Measurements from ENCODE around the gene GTF3C6.
A peak's percentile ranks its signal among the peaks of the same experiment; 100 is the strongest.

Gene GTF3C6

GRCh38 chr6:110958329-110959192 is at the start of gene GTF3C6:
Gene GTF3C6, plus strand, starts transcription at chr6:110958706. Its CDS starts 64 bp downstream, at chr6:110958770.
- Histone ChIP-seq H3K4me3 (ENCODE audit: low read length) (peak within 1 kb of the TSS; percentile 94), H3K27me3 (ENCODE audit: control insufficient read depth, insufficient read depth, low read length) (no peaks in the 10 kb centered on the region), H3K9ac (ENCODE audit: low read length) (peak within 1 kb of the TSS; percentile 99), H3K4me1 (ENCODE audit: control insufficient read depth, insufficient read depth, low read length) (peaks cover 11% of the 10 kb centered on the region), H3K9me3 (ENCODE audit: control insufficient read depth, low read length) (no peaks in the 10 kb centered on the region), H3K36me3 (ENCODE audit: control insufficient read depth, insufficient read depth, low read length) (no peaks in the 10 kb centered on the region)

DNA sequence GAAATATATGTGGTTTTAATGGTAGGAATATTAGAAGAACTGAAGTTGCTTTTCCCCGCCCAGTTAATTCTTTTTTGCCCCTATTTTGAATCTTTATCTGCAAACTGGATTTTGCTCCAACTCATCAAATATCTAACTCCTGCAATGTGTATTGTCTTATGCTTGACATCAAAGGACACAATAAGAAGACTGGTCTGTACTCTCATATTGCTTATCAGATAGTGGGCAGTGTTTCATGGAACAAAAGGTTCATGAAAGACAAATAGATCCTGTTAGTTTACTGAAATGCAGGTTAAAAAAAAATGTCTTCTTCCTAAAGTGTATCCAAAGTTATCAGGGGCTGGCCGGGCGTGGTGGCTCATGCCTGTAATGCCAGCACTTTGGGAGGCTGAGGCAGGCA is 27.7 kb upstream of the GTF3C6 start:
- Histone ChIP-seq H3K27me3 (ENCODE audit: control insufficient read depth, insufficient read depth, low read length) (peaks cover 2% of the 10 kb centered on the region), H3K9me3 (ENCODE audit: control insufficient read depth, low read length) (no peaks in the 10 kb centered on the region), H3K4me3 (ENCODE audit: low read length) (no peak overlapping the region), H3K36me3 (ENCODE audit: control insufficient read depth, insufficient read depth, low read length) (no peaks in the 10 kb centered on the region), H3K9ac (ENCODE audit: low read length) (no peak overlapping the region), H3K4me1 (ENCODE audit: control insufficient read depth, insufficient read depth, low read length) (no peaks in the 10 kb centered on the region)

- Histone ChIP-seq H3K4me1 (ENCODE audit: control insufficient read depth, insufficient read depth, low read length) (no peaks in the 10 kb centered on the region), H3K36me3 (ENCODE audit: control insufficient read depth, insufficient read depth, low read length) (no peaks in the 10 kb centered on the region), H3K4me3 (ENCODE audit: low read length) (no peak overlapping the region), H3K9ac (ENCODE audit: low read length) (no peak overlapping the region), H3K27me3 (ENCODE audit: control insufficient read depth, insufficient read depth, low read length) (no peaks in the 10 kb centered on the region), H3K9me3 (ENCODE audit: control insufficient read depth, low read length) (no peaks in the 10 kb centered on the region)
Observed at GRCh38 chr6:110933912-110934311, 24.6 kb upstream of the GTF3C6 start.

GRCh38 chr6:110934381-110934898 is 24.1 kb upstream of the GTF3C6 start:
- no peak overlapping the region for H3K9ac ChIP-seq (ENCODE audit: low read length)
- no peaks in the 10 kb centered on the region for H3K27me3 ChIP-seq (ENCODE audit: control insufficient read depth, insufficient read depth, low read length)
- H3K9me3 ChIP-seq (ENCODE audit: control insufficient read depth, low read length): no peaks in the 10 kb centered on the region
- H3K4me3 ChIP-seq (ENCODE audit: low read length): no peak overlapping the region
- H3K4me1 ChIP-seq (ENCODE audit: control insufficient read depth, insufficient read depth, low read length): no peaks in the 10 kb centered on the region
- no peaks in the 10 kb centered on the region for H3K36me3 ChIP-seq (ENCODE audit: control insufficient read depth, insufficient read depth, low read length)

GRCh38 chr6:110935171-110935570 is 23.3 kb upstream of the GTF3C6 start:
- Histone ChIP-seq H3K9me3 (ENCODE audit: control insufficient read depth, low read length) (no peaks in the 10 kb centered on the region), H3K4me3 (ENCODE audit: low read length) (no peak overlapping the region), H3K27me3 (ENCODE audit: control insufficient read depth, insufficient read depth, low read length) (no peaks in the 10 kb centered on the region), H3K9ac (ENCODE audit: low read length) (no peak overlapping the region), H3K36me3 (ENCODE audit: control insufficient read depth, insufficient read depth, low read length) (no peaks in the 10 kb centered on the region), H3K4me1 (ENCODE audit: control insufficient read depth, insufficient read depth, low read length) (no peaks in the 10 kb centered on the region)

DNA sequence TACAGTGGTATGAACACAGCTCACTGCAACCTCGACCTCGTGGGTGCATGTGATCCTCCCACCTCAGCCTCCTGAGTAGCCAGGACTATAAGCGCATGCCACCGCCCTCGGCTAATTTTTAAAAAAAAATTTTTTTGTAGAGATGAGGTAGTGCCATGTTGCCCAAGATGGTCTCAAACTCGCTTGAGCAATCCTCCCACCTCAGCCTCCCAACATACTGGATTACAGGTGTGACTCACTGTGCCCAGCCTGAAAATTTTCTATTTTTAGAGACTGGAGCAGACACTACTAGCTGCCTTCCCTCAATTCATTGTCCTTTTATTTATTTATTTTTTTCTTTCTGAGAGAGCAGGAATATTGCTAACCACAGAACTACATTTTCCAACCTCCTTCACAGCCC is 20.3 kb upstream of the GTF3C6 start:
- H3K36me3 ChIP-seq (ENCODE audit: control insufficient read depth, insufficient read depth, low read length): no peaks in the 10 kb centered on the region
- H3K9me3 ChIP-seq (ENCODE audit: control insufficient read depth, low read length): no peaks in the 10 kb centered on the region
- H3K9ac ChIP-seq (ENCODE audit: low read length): no peak overlapping the region
- no peak overlapping the region for H3K4me3 ChIP-seq (ENCODE audit: low read length)
- no peaks in the 10 kb centered on the region for H3K4me1 ChIP-seq (ENCODE audit: control insufficient read depth, insufficient read depth, low read length)
- no peaks in the 10 kb centered on the region for H3K27me3 ChIP-seq (ENCODE audit: control insufficient read depth, insufficient read depth, low read length)

GRCh38 chr6:110939429-110940200 is 18.9 kb upstream of the GTF3C6 start:
- Histone ChIP-seq H3K4me3 (ENCODE audit: low read length) (no peak overlapping the region), H3K4me1 (ENCODE audit: control insufficient read depth, insufficient read depth, low read length) (no peaks in the 10 kb centered on the region), H3K36me3 (ENCODE audit: control insufficient read depth, insufficient read depth, low read length) (no peaks in the 10 kb centered on the region)

DNA sequence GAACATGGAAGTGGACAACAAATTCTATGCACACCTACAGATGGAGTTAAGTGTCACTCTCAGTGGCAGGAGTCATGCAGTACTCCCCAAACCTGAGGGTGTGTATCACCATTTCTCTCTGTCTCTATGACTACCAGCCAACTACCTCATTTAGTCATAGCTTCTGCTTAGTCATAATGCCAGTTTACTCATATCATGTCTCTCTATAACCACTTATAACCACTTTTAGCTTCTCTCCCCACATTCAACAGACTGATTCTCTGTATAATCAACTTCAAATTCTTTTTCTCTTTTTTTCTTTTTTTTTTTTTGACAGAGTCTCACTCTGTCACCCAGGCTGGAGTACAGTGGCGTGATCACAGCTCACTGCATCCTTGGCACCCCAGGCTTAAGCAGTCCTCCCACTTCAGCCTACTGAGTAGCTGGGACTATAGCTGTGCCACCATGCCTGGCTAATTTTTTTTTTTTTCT is 13.8 kb upstream of the GTF3C6 start:
- H3K9ac ChIP-seq (ENCODE audit: low read length): no peak overlapping the region
- no peaks in the 10 kb centered on the region for H3K27me3 ChIP-seq (ENCODE audit: control insufficient read depth, insufficient read depth, low read length)
- H3K36me3 ChIP-seq (ENCODE audit: control insufficient read depth, insufficient read depth, low read length): no peaks in the 10 kb centered on the region
- H3K4me3 ChIP-seq (ENCODE audit: low read length): no peak overlapping the region
- no peaks in the 10 kb centered on the region for H3K9me3 ChIP-seq (ENCODE audit: control insufficient read depth, low read length)
- H3K4me1 ChIP-seq (ENCODE audit: control insufficient read depth, insufficient read depth, low read length): peaks cover 4% of the 10 kb centered on the region

More at GRCh38 chr6:110939429-110940200, 18.9 kb upstream of the GTF3C6 start:
- H3K27me3 ChIP-seq (ENCODE audit: control insufficient read depth, insufficient read depth, low read length): no peaks in the 10 kb centered on the region
- H3K9ac ChIP-seq (ENCODE audit: low read length): no peak overlapping the region
- H3K9me3 ChIP-seq (ENCODE audit: control insufficient read depth, low read length): no peaks in the 10 kb centered on the region

DNA sequence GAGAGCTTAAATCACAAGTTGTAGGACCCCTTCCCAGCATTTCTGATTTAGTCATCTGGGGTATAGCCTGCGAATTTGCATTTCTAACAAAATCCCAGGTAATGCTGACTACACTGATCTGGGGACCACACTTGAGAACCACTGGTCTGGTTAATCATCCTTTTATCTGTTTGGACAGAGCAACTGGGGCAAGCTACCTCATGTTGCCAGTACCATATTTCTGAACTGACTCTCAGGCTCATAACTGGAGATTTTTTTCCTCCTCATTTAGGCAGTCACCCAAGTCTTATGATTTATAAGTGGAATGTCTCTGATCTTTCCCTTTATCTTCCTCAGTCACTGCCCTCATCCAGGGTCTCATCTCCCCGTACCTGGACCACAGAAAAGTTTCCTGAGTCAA is 12.0 kb upstream of the GTF3C6 start:
- Histone ChIP-seq H3K9me3 (ENCODE audit: control insufficient read depth, low read length) (no peaks in the 10 kb centered on the region), H3K4me1 (ENCODE audit: control insufficient read depth, insufficient read depth, low read length) (peaks cover 4% of the 10 kb centered on the region), H3K27me3 (ENCODE audit: control insufficient read depth, insufficient read depth, low read length) (no peaks in the 10 kb centered on the region), H3K9ac (ENCODE audit: low read length) (no peak overlapping the region), H3K36me3 (ENCODE audit: control insufficient read depth, insufficient read depth, low read length) (no peaks in the 10 kb centered on the region), H3K4me3 (ENCODE audit: low read length) (no peak overlapping the region)

DNA sequence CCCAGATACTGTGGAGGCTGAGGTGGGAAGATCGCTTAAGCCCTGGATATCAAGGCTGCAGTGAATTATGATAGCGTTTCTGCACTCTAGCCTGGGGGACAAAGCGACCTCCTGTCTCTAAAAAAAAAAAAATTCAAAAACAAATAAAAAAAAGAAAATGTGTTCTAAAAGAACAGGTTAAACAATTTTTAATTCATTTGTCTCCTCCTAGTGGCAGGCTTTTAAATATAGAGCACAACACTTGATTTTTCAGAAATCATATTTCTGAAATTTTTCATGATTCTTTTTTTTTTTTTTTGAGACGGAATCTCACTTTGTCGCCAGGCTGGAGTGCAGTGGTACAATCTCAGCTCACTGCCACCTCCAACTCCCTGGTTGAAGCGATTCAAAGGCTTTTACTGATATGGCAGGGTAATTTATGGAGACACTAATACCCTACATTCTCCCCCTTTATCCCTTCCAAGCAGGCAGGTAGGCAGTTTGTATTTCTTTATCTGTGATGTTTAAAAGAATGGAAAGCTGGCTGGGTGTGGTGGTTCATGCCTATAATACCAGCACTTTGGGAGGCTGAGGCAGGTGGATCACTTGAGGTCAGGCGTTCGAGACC is 8.7 kb upstream of the GTF3C6 start:
- Histone ChIP-seq H3K4me3 (ENCODE audit: low read length) (no peak overlapping the region), H3K9ac (ENCODE audit: low read length) (no peak overlapping the region)

DNA sequence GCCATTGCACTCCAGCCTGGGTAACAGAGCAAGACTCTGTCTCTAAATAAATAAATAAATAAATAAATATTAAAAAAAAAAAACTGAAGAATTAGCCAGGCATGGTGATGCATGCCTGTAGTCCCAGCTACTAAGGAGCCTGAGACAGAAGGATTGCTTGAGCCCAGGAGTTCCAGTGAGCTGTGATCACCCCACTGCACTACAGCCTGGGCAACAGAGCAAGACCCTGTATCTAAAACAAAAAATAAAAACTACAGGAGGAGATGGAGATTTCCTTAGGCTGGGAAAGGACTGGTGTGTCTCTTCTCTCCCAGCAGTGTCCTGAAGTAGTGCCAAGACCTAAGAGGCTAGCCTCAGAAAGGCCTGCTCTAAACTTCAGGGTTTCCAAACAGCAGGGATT is 8.1 kb upstream of the GTF3C6 start:
- H3K9ac ChIP-seq (ENCODE audit: low read length): no peak overlapping the region
- H3K9me3 ChIP-seq (ENCODE audit: control insufficient read depth, low read length): no peaks in the 10 kb centered on the region
- no peaks in the 10 kb centered on the region for H3K36me3 ChIP-seq (ENCODE audit: control insufficient read depth, insufficient read depth, low read length)
- H3K4me1 ChIP-seq (ENCODE audit: control insufficient read depth, insufficient read depth, low read length): peaks cover 4% of the 10 kb centered on the region
- no peak overlapping the region for H3K4me3 ChIP-seq (ENCODE audit: low read length)
- no peaks in the 10 kb centered on the region for H3K27me3 ChIP-seq (ENCODE audit: control insufficient read depth, insufficient read depth, low read length)

More for the DNA sequence above, 8.7 kb upstream of the GTF3C6 start:
- Histone ChIP-seq H3K4me1 (ENCODE audit: control insufficient read depth, insufficient read depth, low read length) (peaks cover 4% of the 10 kb centered on the region), H3K9me3 (ENCODE audit: control insufficient read depth, low read length) (no peaks in the 10 kb centered on the region), H3K36me3 (ENCODE audit: control insufficient read depth, insufficient read depth, low read length) (no peaks in the 10 kb centered on the region), H3K27me3 (ENCODE audit: control insufficient read depth, insufficient read depth, low read length) (no peaks in the 10 kb centered on the region)

Measured in mucosa of stomach (tissue), 1 donor.